Hepatocyte (in vitro differentiated cells): ENCODE measurements around the gene HEATR1.

Experiments
- EZH2 ChIP-seq: fragments of 200-600 bp; sonication (generic); IDR thresholded peaks from 2 replicates; pipeline ENCODE4 v1.6.1; 2016; ENCODE audit warnings: antibody characterized with exemption, mild to moderate bottlenecking, borderline replicate concordance
- TF ChIP-seq, protein P1 (sequence below): fragments of 200-600 bp; sonication (generic); IDR thresholded peaks from 2 replicates; pipeline ENCODE4 v1.5.1; 2016; ENCODE audit warnings: antibody characterized with exemption, mild to moderate bottlenecking; ENCODE audit not compliant: poor library complexity

DNA sequence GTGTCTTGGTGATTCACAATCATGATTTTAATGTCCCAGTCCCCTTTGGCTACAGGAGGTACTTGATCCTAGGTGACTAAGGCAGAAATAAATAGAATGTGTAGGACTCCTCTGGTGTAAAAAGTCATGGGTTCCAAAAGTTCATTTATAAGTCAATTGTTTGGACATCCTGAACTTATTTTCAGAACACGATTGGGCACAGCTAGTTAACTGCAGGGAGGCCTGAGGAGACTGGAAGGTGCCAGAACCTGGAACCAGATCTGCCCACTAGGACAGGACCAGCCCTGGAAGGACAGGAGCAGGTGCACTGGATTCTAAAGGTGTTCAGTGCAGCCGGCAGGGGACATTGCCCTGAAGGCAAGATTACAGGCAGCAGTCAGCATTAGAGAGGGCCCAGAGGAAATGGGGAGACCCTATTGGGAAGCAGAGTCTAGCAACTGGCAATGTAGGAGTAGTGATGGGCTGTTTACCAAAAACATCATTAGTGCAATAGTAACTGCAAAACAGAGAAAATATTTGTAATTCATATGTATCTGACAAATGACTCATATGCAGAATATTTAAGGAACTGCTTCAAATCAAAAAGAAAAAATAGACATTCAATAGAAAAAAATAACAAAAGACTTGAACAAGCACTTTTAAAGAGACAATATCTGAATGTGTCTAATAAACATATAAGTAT lies 23.6 kb upstream of the HEATR1 start:
- TF ChIP-seq, protein P1, sequence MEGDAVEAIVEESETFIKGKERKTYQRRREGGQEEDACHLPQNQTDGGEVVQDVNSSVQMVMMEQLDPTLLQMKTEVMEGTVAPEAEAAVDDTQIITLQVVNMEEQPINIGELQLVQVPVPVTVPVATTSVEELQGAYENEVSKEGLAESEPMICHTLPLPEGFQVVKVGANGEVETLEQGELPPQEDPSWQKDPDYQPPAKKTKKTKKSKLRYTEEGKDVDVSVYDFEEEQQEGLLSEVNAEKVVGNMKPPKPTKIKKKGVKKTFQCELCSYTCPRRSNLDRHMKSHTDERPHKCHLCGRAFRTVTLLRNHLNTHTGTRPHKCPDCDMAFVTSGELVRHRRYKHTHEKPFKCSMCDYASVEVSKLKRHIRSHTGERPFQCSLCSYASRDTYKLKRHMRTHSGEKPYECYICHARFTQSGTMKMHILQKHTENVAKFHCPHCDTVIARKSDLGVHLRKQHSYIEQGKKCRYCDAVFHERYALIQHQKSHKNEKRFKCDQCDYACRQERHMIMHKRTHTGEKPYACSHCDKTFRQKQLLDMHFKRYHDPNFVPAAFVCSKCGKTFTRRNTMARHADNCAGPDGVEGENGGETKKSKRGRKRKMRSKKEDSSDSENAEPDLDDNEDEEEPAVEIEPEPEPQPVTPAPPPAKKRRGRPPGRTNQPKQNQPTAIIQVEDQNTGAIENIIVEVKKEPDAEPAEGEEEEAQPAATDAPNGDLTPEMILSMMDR, result no peak
- no peak for TF ChIP-seq EZH2
